Activated naive CD8-positive, alpha-beta T cell (primary cell): Measurements from ENCODE around the gene MMP20.

Experiments used
- H3K27ac Mint-ChIP-seq: one replicate; pipeline ENCODE4 v1.8.0; 2021; ENCODE audit warnings: mixed read lengths
- H3K27me3 Mint-ChIP-seq: one replicate; pipeline ENCODE4 v1.8.0; 2021; ENCODE audit warnings: mixed read lengths
- H3K36me3 Mint-ChIP-seq: one replicate; pipeline ENCODE4 v1.8.0; 2021; ENCODE audit warnings: mixed read lengths
- H3K4me1 Mint-ChIP-seq: one replicate; pipeline ENCODE4 v1.8.0; 2021; ENCODE audit warnings: low read depth, mixed read lengths
- H3K4me3 Mint-ChIP-seq: one replicate; pipeline ENCODE4 v1.8.0; 2021; ENCODE audit warnings: mild to moderate bottlenecking, mixed read lengths
- H3K9me3 Mint-ChIP-seq: one replicate; pipeline ENCODE4 v1.8.0; 2021; ENCODE audit warnings: low read depth, mixed read lengths

MMP20 gene

GRCh38 chr11:102539567-102539966 is 85.6 kb downstream of the MMP20 start:
- Mint-ChIP-seq H3K36me3 (no peaks in the 10 kb centered on the region), H3K9me3 (no peaks in the 10 kb centered on the region), H3K27ac (no peak overlapping the region), H3K27me3 (peaks cover 7% of the 10 kb centered on the region), H3K4me3 (no peak overlapping the region), H3K4me1 (no peaks in the 10 kb centered on the region)

GRCh38 chr11:102538932-102539331 is 86.2 kb downstream of the MMP20 start:
- Mint-ChIP-seq H3K27ac (no peak overlapping the region), H3K27me3 (peaks cover 9% of the 10 kb centered on the region), H3K9me3 (no peaks in the 10 kb centered on the region)

GRCh38 chr11:102534261-102534872 is 90.8 kb downstream of the MMP20 start:
- Mint-ChIP-seq H3K9me3 (no peaks in the 10 kb centered on the region), H3K36me3 (no peaks in the 10 kb centered on the region), H3K4me3 (no peak overlapping the region), H3K27ac (no peak overlapping the region), H3K27me3 (peaks cover 11% of the 10 kb centered on the region), H3K4me1 (peaks cover 6% of the 10 kb centered on the region)

More at GRCh38 chr11:102538932-102539331, 86.2 kb downstream of the MMP20 start:
- no peaks in the 10 kb centered on the region for H3K36me3 Mint-ChIP-seq
- no peak overlapping the region for H3K4me3 Mint-ChIP-seq
- no peaks in the 10 kb centered on the region for H3K4me1 Mint-ChIP-seq

- no peaks in the 10 kb centered on the region for H3K9me3 Mint-ChIP-seq
- H3K4me3 Mint-ChIP-seq = peak within 1 kb of the TSS; percentile 4
- H3K36me3 Mint-ChIP-seq = no peaks in the 10 kb centered on the region
- H3K4me1 Mint-ChIP-seq = peaks cover 9% of the 10 kb centered on the region
- no peak within 1 kb of the TSS for H3K27ac Mint-ChIP-seq
- H3K27me3 Mint-ChIP-seq = peaks cover 7% of the 10 kb centered on the region
Observed at GRCh38 chr11:102530558-102530957, 94.6 kb downstream of the MMP20 start, which contains the start of gene MMP7. Gene MMP7, minus strand, starts transcription at chr11:102530747. Its CDS starts 47 bp downstream, at chr11:102530700.

- H3K27me3 Mint-ChIP-seq = peaks cover 3% of the 10 kb centered on the region
- H3K4me1 Mint-ChIP-seq = peaks cover 9% of the 10 kb centered on the region
- H3K36me3 Mint-ChIP-seq = no peaks in the 10 kb centered on the region
- H3K9me3 Mint-ChIP-seq = no peaks in the 10 kb centered on the region
- no peak overlapping the region for H3K27ac Mint-ChIP-seq
- H3K4me3 Mint-ChIP-seq = no peak overlapping the region
Observed at GRCh38 chr11:102528618-102529017, 96.5 kb downstream of the MMP20 start.

- Mint-ChIP-seq H3K36me3 (no peaks in the 10 kb centered on the region), H3K4me1 (peaks cover 9% of the 10 kb centered on the region), H3K27ac (no peak overlapping the region), H3K27me3 (peaks cover under 1% of the 10 kb centered on the region), H3K4me3 (no peak overlapping the region), H3K9me3 (no peaks in the 10 kb centered on the region)
Observed at GRCh38 chr11:102527684-102528083, 97.4 kb downstream of the MMP20 start.

- Mint-ChIP-seq H3K9me3 (no peaks in the 10 kb centered on the region), H3K36me3 (no peaks in the 10 kb centered on the region)
Observed at GRCh38 chr11:102527041-102527440, 98.1 kb downstream of the MMP20 start.

More at GRCh38 chr11:102527041-102527440, 98.1 kb downstream of the MMP20 start:
- no peak overlapping the region for H3K4me3 Mint-ChIP-seq
- H3K4me1 Mint-ChIP-seq = peaks cover 9% of the 10 kb centered on the region
- peaks cover 3% of the 10 kb centered on the region for H3K27me3 Mint-ChIP-seq
- no peak overlapping the region for H3K27ac Mint-ChIP-seq
